Measurements from ENCODE around the gene CUL9. TPM values are rescaled to one million over a fixed set of nuclear protein-coding genes. Genes with fewer than 3 reads are reported as not detected.
A peak's percentile ranks its signal among the peaks of the same experiment; 100 is the strongest.

CUL9 gene
- total RNA-seq, 1 experiment from 2014 or later, result 15.2 TPM

- H3K9me3 ChIP-seq (ENCODE audit: control insufficient read depth, low read depth, low read length), result no peaks in the 10 kb centered on the region
- no peaks in the 10 kb centered on the region for H4K20me1 ChIP-seq (ENCODE audit: control insufficient read depth, insufficient read depth, insufficient read length)
- H2BK20ac ChIP-seq (ENCODE audit: low read depth, low read length, poor library complexity, severe bottlenecking), result no peak overlapping the region
- no peak for TF ChIP-seq CTCF (conservative IDR thresholded peaks at IDR 0.05)
- no CpG with 5 or more reads among the region's 10 CpGs for WGBS (ENCODE audit: extremely low coverage, insufficient read length, low lambda C conversion rate)
- Mint-ChIP-seq H3K27ac (peak overlapping the region in 2 of 3 experiments; percentile 13 to 24; a peak in 2 of 7 replicates), H3K36me3 (ENCODE audit: insufficient read depth in 1 of 3, low read depth in 3 of 3) (peaks cover 4 to 26% (median 22%) of the 10 kb centered on the region in 3 experiments; a peak in 5 of 7 replicates), H3K9me3 (no peaks in the 10 kb centered on the region), H3K27me3 (ENCODE audit: low read depth) (no peaks in the 10 kb centered on the region), H3K4me1 (peaks cover 0 to 1% of the 10 kb centered on the region in 2 experiments; a peak in 2 of 4 replicates), H3K4me3 (no peak overlapping the region)
- no peak overlapping the region for H2BK120ac ChIP-seq (ENCODE audit: low read depth, low read length, poor library complexity, severe bottlenecking)
- H3K56ac ChIP-seq (ENCODE audit: insufficient read length, low read depth, low read length), result no peak overlapping the region
- H2AFZ ChIP-seq (ENCODE audit: low read length), result no peak overlapping the region
- no peak overlapping the region for H4K8ac ChIP-seq (replicated peaks; ENCODE audit: insufficient read length, low read depth, low read length)
- no peak overlapping the region for H2BK15ac ChIP-seq (ENCODE audit: low read depth, low read length)
- no peaks in the 10 kb centered on the region for H3K4me1 ChIP-seq (ENCODE audit: insufficient read depth, low read length)
- no peak overlapping the region for H2BK5ac ChIP-seq (ENCODE audit: insufficient read length, low read length)
- no peak overlapping the region for H3T11ph ChIP-seq (ENCODE audit: low read length)
- H3K4me2 ChIP-seq (ENCODE audit: insufficient read depth, insufficient read length, low read length), result no peak overlapping the region
- no peak overlapping the region for H4K5ac ChIP-seq (ENCODE audit: insufficient read length, low read depth, low read length)
- no peaks in the 10 kb centered on the region for H3K79me2 ChIP-seq (ENCODE audit: insufficient read depth, low read length)
- H3K79me1 ChIP-seq (ENCODE audit: insufficient read depth, low read depth, low read length, poor library complexity, severe bottlenecking), result no peaks in the 10 kb centered on the region
- no peak overlapping the region for H3K18ac ChIP-seq (ENCODE audit: insufficient read length, low read depth, low read length)
- no peak overlapping the region for H2BK12ac ChIP-seq (ENCODE audit: insufficient read length, low read depth, low read length)
- no peak overlapping the region for H3K27ac ChIP-seq (ENCODE audit: insufficient read length, low read depth, low read length)
- no peak overlapping the region for H3K14ac ChIP-seq (ENCODE audit: insufficient read depth, low read length)
- no peak overlapping the region for H3K4ac ChIP-seq (ENCODE audit: low read depth, low read length)
- H2AK5ac ChIP-seq (ENCODE audit: insufficient read length, low read length), result no peak overlapping the region
- H3K27me3 ChIP-seq (ENCODE audit: insufficient read depth, low read length), result no peaks in the 10 kb centered on the region
- no peak for DNase-seq
- no peak overlapping the region for H3K23ac ChIP-seq (ENCODE audit: insufficient read length, low read depth, low read length)
- no peak overlapping the region for H3K9ac ChIP-seq (ENCODE audit: extremely low read depth, insufficient read length, low read length)
- no peak overlapping the region for H4K91ac ChIP-seq (ENCODE audit: insufficient read length, low read depth, low read length)
- no peaks in the 10 kb centered on the region for H3K23me2 ChIP-seq (ENCODE audit: insufficient read length, low read depth, low read length, poor library complexity, severe bottlenecking)
Measured at GRCh38 chr6:43188426-43188825, 6.4 kb downstream of the CUL9 start.
